ENCODE measurements around the gene CBFB. TPM values are rescaled to one million over a fixed set of nuclear protein-coding genes. Genes with fewer than 3 reads are reported as not detected.
A peak's percentile ranks its signal among the peaks of the same experiment; 100 is the strongest.

CBFB gene
- total and polyA plus RNA-seq, 11 donors = 11.3 to 53.6 (median 28.1) TPM

- Histone ChIP-seq H3K36me3 (no peaks in the 10 kb centered on the region), H3K4me1 (peaks cover 0 to 13% (median 10%) of the 10 kb centered on the region in 12 donors), H3K27me3 (peaks cover 0 to 13% (median 0%) of the 10 kb centered on the region in 9 donors), H3K9me3 (no peaks in the 10 kb centered on the region), H3K27ac (no peak overlapping the region), H3K4me3 (no peak overlapping the region)
- intact Hi-C loops (cut with DNase I) = no loop called here
- TF ChIP-seq, protein P1, sequence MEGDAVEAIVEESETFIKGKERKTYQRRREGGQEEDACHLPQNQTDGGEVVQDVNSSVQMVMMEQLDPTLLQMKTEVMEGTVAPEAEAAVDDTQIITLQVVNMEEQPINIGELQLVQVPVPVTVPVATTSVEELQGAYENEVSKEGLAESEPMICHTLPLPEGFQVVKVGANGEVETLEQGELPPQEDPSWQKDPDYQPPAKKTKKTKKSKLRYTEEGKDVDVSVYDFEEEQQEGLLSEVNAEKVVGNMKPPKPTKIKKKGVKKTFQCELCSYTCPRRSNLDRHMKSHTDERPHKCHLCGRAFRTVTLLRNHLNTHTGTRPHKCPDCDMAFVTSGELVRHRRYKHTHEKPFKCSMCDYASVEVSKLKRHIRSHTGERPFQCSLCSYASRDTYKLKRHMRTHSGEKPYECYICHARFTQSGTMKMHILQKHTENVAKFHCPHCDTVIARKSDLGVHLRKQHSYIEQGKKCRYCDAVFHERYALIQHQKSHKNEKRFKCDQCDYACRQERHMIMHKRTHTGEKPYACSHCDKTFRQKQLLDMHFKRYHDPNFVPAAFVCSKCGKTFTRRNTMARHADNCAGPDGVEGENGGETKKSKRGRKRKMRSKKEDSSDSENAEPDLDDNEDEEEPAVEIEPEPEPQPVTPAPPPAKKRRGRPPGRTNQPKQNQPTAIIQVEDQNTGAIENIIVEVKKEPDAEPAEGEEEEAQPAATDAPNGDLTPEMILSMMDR (IDR thresholded peaks at IDR 0.05) = no peak
- no peak for TF ChIP-seq POLR2A (IDR thresholded peaks at IDR 0.05)
- ATAC-seq (no peak), DNase-seq (no peak)
- WGBS, 4 donors = 39 to 62% (median 61%) methylated on average over 1 of the region's 1 CpG
Measured at GRCh38 chr16:67009158-67009557, 19.8 kb upstream of the CBFB start.

DNA sequence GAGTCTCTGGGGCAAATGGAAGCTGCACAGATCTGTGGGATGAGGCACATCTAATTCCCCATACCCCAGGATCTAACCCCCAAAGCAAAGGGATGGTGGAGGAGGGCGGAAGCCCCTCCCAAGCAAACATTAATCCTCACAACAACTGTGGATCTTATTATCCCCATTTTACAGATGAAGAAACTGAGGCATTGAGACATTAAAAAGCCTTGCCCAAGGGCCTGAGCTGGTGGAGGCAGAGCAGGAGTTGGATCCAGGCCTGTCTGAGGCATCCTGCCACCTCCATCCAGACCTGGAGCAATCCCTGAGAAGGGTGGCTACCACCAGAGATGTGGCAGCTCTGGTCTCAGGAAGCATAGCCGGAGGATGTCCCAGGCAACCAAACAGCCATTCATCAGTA is 17.7 kb upstream of the CBFB start:
- TF ChIP-seq, protein P1 (IDR thresholded peaks at IDR 0.05) = no peak
- TF ChIP-seq POLR2A (IDR thresholded peaks at IDR 0.05) = no peak
- Histone ChIP-seq H3K4me1 (peaks cover 0 to 22% (median 18%) of the 10 kb centered on the region in 12 donors), H3K9me3 (no peaks in the 10 kb centered on the region), H3K4me3 (no peak overlapping the region), H3K36me3 (no peaks in the 10 kb centered on the region), H3K27ac (no peak overlapping the region), H3K27me3 (peaks cover 0 to 21% (median 0%) of the 10 kb centered on the region in 9 donors)
- intact Hi-C loops (cut with DNase I) = loop anchor here in 2 of 10 donors (10.0 kb wide), 2 partner anchors 94 to 144 kb away; partner anchors contain the start of genes B3GNT9 (in 1 of the 2), FBXL8 (in 1 of the 2), PHAF1 (in 1 of the 2) and TRADD (in 1 of the 2)
- WGBS, 4 donors = 93 to 97% (median 94%) methylated on average over 2 of the region's 2 CpGs
- DNase-seq (no peak), ATAC-seq (no peak)

- peaks cover 0 to 22% (median 18%) of the 10 kb centered on the region in 12 donors for H3K4me1 ChIP-seq
- peaks cover 0 to 21% (median 0%) of the 10 kb centered on the region in 9 donors for H3K27me3 ChIP-seq
- no peaks in the 10 kb centered on the region for H3K36me3 ChIP-seq
- intact Hi-C loops (cut with DNase I) = loop anchor here in 2 of 10 donors (10.0 kb wide), 2 partner anchors 91 to 141 kb away; partner anchors contain the start of genes B3GNT9 (in 1 of the 2), FBXL8 (in 1 of the 2), PHAF1 (in 1 of the 2) and TRADD (in 1 of the 2)
- H3K9me3 ChIP-seq = no peaks in the 10 kb centered on the region
- WGBS, 4 donors = 9 to 18% (median 12%) methylated on average over 16 to 21 of the region's 21 CpGs
- ATAC-seq (peak in 2 of 4 donors; percentile 2 to 4), DNase-seq (peak in 1 of 5 donors; percentile 22)
- H3K4me3 ChIP-seq = peak overlapping the region; percentile 22 to 74 (median 56)
- no peak for TF ChIP-seq POLR2A (IDR thresholded peaks at IDR 0.05)
- TF ChIP-seq, protein P1 (IDR thresholded peaks at IDR 0.05) = no peak
- H3K27ac ChIP-seq = peak overlapping the region in 11 of 12 donors; percentile 43 to 84 (median 63)
Measured at GRCh38 chr16:67013233-67013822, 15.6 kb upstream of the CBFB start.
